GM23338 (cell line): ENCODE measurements around the gene PLG. TPM values are rescaled to one million over a fixed set of nuclear protein-coding genes. Genes with fewer than 3 reads are reported as not detected.

Experiments
- ATAC-seq: fragments of 200-7000 bp; cut with Tn5 transposase; 3 replicates; pipeline ENCODE4 v1.9.1; 2020
- DNase-seq: peaks from one replicate; pipeline ENCODE4 v3.0.0-alpha.2; 2015; ENCODE audit warnings: low spot score
- H2AFZ ChIP-seq: fragments of 200-600 bp; sonication (generic); 2 replicates; pipeline ENCODE4 v1.8.0; 2016; ENCODE audit warnings: antibody characterized with exemption, mild to moderate bottlenecking, moderate library complexity
- H3F3A ChIP-seq: fragments of 200-600 bp; sonication (generic); replicated peaks from 2 replicates; pipeline ENCODE4 v1.8.0; 2017; ENCODE audit warnings: antibody characterized with exemption, mixed run types, low read depth
- H3K27ac ChIP-seq: fragments of 200-600 bp; sonication (generic); 2 replicates; pipeline ENCODE4 v1.6.1; 2016; ENCODE audit warnings: low read depth
- H3K27me3 ChIP-seq: fragments of 200-600 bp; sonication (generic); 2 replicates; pipeline ENCODE4 v1.8.0; 2016; ENCODE audit warnings: mild to moderate bottlenecking, mixed run types, moderate library complexity; ENCODE audit not compliant: insufficient read depth
- H3K36me3 ChIP-seq: fragments of 200-600 bp; sonication (generic); 2 replicates; pipeline ENCODE4 v1.8.0; 2016; ENCODE audit warnings: mild to moderate bottlenecking; ENCODE audit not compliant: insufficient read depth
- H3K4me1 ChIP-seq: fragments of 200-600 bp; sonication (generic); 2 replicates; pipeline ENCODE4 v1.8.0; 2016; ENCODE audit warnings: mild to moderate bottlenecking, moderate library complexity; ENCODE audit not compliant: insufficient read depth
- H3K4me2 ChIP-seq: fragments of 200-600 bp; sonication (generic); 2 replicates; pipeline ENCODE4 v1.7.1; 2017; ENCODE audit warnings: mixed run types
- H3K4me3 ChIP-seq: fragments of 200-600 bp; sonication (generic); 2 replicates; pipeline ENCODE4 v1.6.1; 2016; ENCODE audit warnings: mixed run types
- H3K79me2 ChIP-seq: fragments of 200-600 bp; sonication (generic); replicated peaks from 2 replicates; pipeline ENCODE4 v1.8.0; 2017; ENCODE audit warnings: mild to moderate bottlenecking; ENCODE audit not compliant: insufficient read depth
- H3K9me2 ChIP-seq: fragments of 200-600 bp; sonication (generic); 2 replicates; pipeline ENCODE4 v1.8.0; 2017; ENCODE audit not compliant: insufficient read depth
- H4K20me1 ChIP-seq: fragments of 200-600 bp; sonication (generic); replicated peaks from 2 replicates; pipeline ENCODE4 v1.8.0; 2017; ENCODE audit warnings: mild to moderate bottlenecking; ENCODE audit not compliant: insufficient read depth
- H3K27ac Mint-ChIP-seq: 2 replicates; pipeline ENCODE4 v1.8.0; 2020; ENCODE audit warnings: inconsistent platforms, mild to moderate bottlenecking, moderate library complexity, mixed read lengths
- H3K27me3 Mint-ChIP-seq: 3 replicates; pipeline ENCODE4 v1.8.0; 2022; ENCODE audit warnings: low read depth, mild to moderate bottlenecking, moderate library complexity, mixed read lengths, inconsistent platforms; ENCODE audit not compliant: insufficient read depth, poor library complexity
- H3K36me3 Mint-ChIP-seq: 3 replicates; pipeline ENCODE4 v1.8.0; 2021; ENCODE audit warnings: low read depth, mild to moderate bottlenecking, inconsistent platforms, moderate library complexity, mixed read lengths
- H3K4me1 Mint-ChIP-seq: 3 replicates; pipeline ENCODE4 v1.8.0; 2020; ENCODE audit warnings: mild to moderate bottlenecking, inconsistent platforms, mixed read lengths
- H3K4me3 Mint-ChIP-seq: 3 replicates; pipeline ENCODE4 v1.8.0; 2021; ENCODE audit warnings: moderate library complexity, mild to moderate bottlenecking, inconsistent platforms, mixed read lengths
- H3K9me3 Mint-ChIP-seq: 3 replicates; pipeline ENCODE4 v1.8.0; 2020; ENCODE audit warnings: moderate library complexity, mild to moderate bottlenecking, inconsistent platforms, mixed read lengths
- CREB1 ChIP-seq: fragments of 250-450 bp; sonication (Bioruptor Pico); IDR thresholded peaks from 2 replicates; pipeline ENCODE4 v1.5.0; 2020; ENCODE audit warnings: low read depth, mild to moderate bottlenecking, moderate library complexity
- ETS1 ChIP-seq: IDR thresholded peaks from 2 replicates; pipeline ENCODE4 v1.6.1; 2016; ENCODE audit warnings: antibody characterized with exemption
- JUNB ChIP-seq: IDR thresholded peaks from one replicate; pipeline ENCODE4 v1.6.1; 2016; ENCODE audit warnings: antibody characterized with exemption; ENCODE audit not compliant: unreplicated experiment
- NANOG ChIP-seq: IDR thresholded peaks from 2 replicates; pipeline ENCODE4 v1.6.1; 2016; ENCODE audit warnings: antibody characterized with exemption, borderline replicate concordance
- ZNF331 ChIP-seq: fragments of 250-450 bp; sonication (Bioruptor Pico); IDR thresholded peaks from 2 replicates; pipeline ENCODE4 v1.5.0; 2020; ENCODE audit warnings: low read depth, mild to moderate bottlenecking, moderate library complexity
- ZNF462 ChIP-seq: fragments of 250-450 bp; sonication (Bioruptor Pico); IDR thresholded peaks from 2 replicates; pipeline ENCODE4 v1.5.0; 2020; ENCODE audit warnings: mild to moderate bottlenecking, moderate library complexity
- polyA plus RNA-seq: library from polyadenylated mRNA; unstranded; fragments of >200 nt; fragmentation: Nextera tagmentation; extraction: Ambion mirVana; gene quantifications from 2 replicates; pipeline ENCODE4 v1.2.1, GENCODE V29; 2016
- total RNA-seq: library from RNA; depleted of rRNA; stranded (reverse); fragments of >200 nt; shearing (Covaris generic); gene quantifications from 2 replicates; pipeline ENCODE4 v1.2.3, GENCODE V29; 2014

Gene PLG
- total and polyA plus RNA-seq, 2 experiments from 2014 or later = not detected

- TF ChIP-seq ZNF462 (no peak), ZNF331 (no peak), ETS1 (no peak), CREB1 (CRISPR knock-in tag) (no peak)
Measured at GRCh38 chr6:160788806-160789205, 86.8 kb downstream of the PLG start (continued).

- ATAC-seq (no peak), DNase-seq (no peak)
- Mint-ChIP-seq H3K9me3 (peaks cover 3% of the 10 kb centered on the region; the same call in 2 of the 3 replicates), H3K27me3 (peaks cover 8% of the 10 kb centered on the region), H3K4me1 (peaks cover 26% of the 10 kb centered on the region), H3K36me3 (peaks cover 2% of the 10 kb centered on the region; the same call in 1 of the 3 replicates), H3K27ac (no peak overlapping the region), H3K4me3 (no peak overlapping the region)
- Histone ChIP-seq H3F3A (no peaks in the 10 kb centered on the region), H3K4me3 (no peak overlapping the region), H3K4me2 (no peak overlapping the region), H2AFZ (no peak overlapping the region), H3K79me2 (no peaks in the 10 kb centered on the region), H4K20me1 (no peaks in the 10 kb centered on the region), H3K27me3 (no peaks in the 10 kb centered on the region), H3K27ac (no peak overlapping the region), H3K9me2 (no peaks in the 10 kb centered on the region), H3K4me1 (peaks cover 11% of the 10 kb centered on the region), H3K36me3 (no peaks in the 10 kb centered on the region)
- no peak for TF ChIP-seq CREB1 (CRISPR knock-in tag)
- TF ChIP-seq ZNF331 = no peak
- TF ChIP-seq JUNB = no peak
- no peak for TF ChIP-seq ZNF462
- TF ChIP-seq NANOG = no peak
Measured at GRCh38 chr6:160789263-160790027, 87.4 kb downstream of the PLG start.
